ENCODE measurements around the gene SAP130.

DNA sequence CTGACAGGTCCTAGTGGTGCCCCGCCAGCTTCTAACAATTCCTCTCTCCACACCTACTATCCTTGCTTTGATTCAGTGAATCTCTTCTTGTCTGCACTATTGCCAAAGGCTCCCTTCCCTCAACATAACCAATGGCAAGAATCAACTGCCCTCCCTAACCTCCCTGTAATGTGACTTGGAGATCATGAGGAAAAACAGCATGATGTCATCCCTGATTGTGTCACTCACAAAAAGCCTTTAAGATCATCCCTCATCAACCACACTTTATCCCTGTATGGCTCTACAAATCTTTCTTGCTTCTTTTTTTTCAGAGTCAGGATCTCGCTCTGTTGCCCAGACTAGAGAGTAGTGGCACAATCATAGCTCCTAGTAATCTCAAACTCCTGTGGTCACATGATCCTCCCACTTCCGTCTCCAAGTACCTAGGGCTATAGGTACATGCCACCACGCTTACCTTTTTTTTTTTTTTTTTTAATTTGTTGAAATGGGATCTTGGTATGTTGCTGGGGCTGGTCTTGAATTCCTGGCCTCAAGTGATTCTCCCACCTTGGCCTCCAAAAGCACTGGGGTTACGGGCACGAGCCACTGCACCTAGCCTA, 19.7 kb downstream of the SAP130 start:
- TF ChIP-seq, protein P1, sequence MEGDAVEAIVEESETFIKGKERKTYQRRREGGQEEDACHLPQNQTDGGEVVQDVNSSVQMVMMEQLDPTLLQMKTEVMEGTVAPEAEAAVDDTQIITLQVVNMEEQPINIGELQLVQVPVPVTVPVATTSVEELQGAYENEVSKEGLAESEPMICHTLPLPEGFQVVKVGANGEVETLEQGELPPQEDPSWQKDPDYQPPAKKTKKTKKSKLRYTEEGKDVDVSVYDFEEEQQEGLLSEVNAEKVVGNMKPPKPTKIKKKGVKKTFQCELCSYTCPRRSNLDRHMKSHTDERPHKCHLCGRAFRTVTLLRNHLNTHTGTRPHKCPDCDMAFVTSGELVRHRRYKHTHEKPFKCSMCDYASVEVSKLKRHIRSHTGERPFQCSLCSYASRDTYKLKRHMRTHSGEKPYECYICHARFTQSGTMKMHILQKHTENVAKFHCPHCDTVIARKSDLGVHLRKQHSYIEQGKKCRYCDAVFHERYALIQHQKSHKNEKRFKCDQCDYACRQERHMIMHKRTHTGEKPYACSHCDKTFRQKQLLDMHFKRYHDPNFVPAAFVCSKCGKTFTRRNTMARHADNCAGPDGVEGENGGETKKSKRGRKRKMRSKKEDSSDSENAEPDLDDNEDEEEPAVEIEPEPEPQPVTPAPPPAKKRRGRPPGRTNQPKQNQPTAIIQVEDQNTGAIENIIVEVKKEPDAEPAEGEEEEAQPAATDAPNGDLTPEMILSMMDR (IDR thresholded peaks at IDR 0.05) = no peak
- TF ChIP-seq EZH2 (IDR thresholded peaks at IDR 0.05) = no peak
- TF ChIP-seq EZH2phosphoT487 (IDR thresholded peaks at IDR 0.05) = no peak
